Adrenal gland (tissue), 12 donors: ENCODE results near the gene PIWIL4. TPM values are rescaled to one million over a fixed set of nuclear protein-coding genes. Genes with fewer than 3 reads are reported as not detected.

Experiments used
- DNase-seq, 7 donors: peaks; one replicate each; pipeline ENCODE4 v3.0.0-alpha.2; 2019 to 2020
- H3K27ac ChIP-seq, 5 donors: fragments of 200-600 bp; sonication (generic) in 4 of 5; 1 replicate in 3 of 5; 2 replicates in 2 of 5; pipeline versions ENCODE4 v1.5.1 to v1.8.0; 2016 to 2020; ENCODE audit warnings: mild to moderate bottlenecking in 1 of 5
- H3K27me3 ChIP-seq: fragments of 200-600 bp; 2 replicates; pipeline ENCODE4 v1.8.0; 2021
- H3K36me3 ChIP-seq, 2 donors: fragments of 200-600 bp; replicated peaks in 1 of 2; 1 replicate in 1 of 2; 2 replicates in 1 of 2; pipeline versions ENCODE4 v1.5.1 to v1.8.0; 2018 to 2022
- H3K4me1 ChIP-seq, 2 donors: fragments of 200-600 bp; replicated peaks in 1 of 2; 1 replicate in 1 of 2; 2 replicates in 1 of 2; pipeline versions ENCODE4 v1.5.1 to v1.8.0; 2018 to 2021
- H3K4me3 ChIP-seq, 4 donors: fragments of 200-600 bp; sonication (generic) in 3 of 4; one replicate each; pipeline ENCODE4 v1.5.1; 2016 to 2018
- H3K9me3 ChIP-seq, 3 donors: fragments of 200-600 bp; sonication (generic) in 1 of 3; replicated peaks in 1 of 3; 1 replicate in 2 of 3; 2 replicates in 1 of 3; pipeline versions ENCODE4 v1.5.1 to v1.8.0; 2016 to 2021
- POLR2A ChIP-seq, 2 donors: fragments of 450-650 bp; IDR thresholded peaks; one replicate each; pipeline ENCODE4 v1.6.1; 2017; ENCODE audit warnings: antibody characterized with exemption in 2 of 2, mild to moderate bottlenecking in 2 of 2, moderate library complexity in 1 of 2
- WGBS, 4 donors: extraction: QIAGEN DNeasy Blood & Tissue Kit in 2 of 4; methylation state at CpG; one replicate each; pipeline versions ENCODE4 v1.1.5 to v1.1.7; 2013 to 2017; 5-methylcytosine and 5-hydroxymethylcytosine counted together
- intact Hi-C, 2 donors: fragments of 100-400 bp; cut with DNase I; formaldehyde crosslinking; loops; one replicate each; pipeline versions ENCODE4 v1.14.1 to v1.15.0; 2022 to 2023
- polyA plus RNA-seq, 3 donors: library from polyadenylated mRNA; stranded (reverse); fragments of 200-250 nt in 2 of 3; fragments of 350-450 nt in 1 of 3; fragmentation: Illumina TruSeq in 1 of 3; extraction: RNeasy Lipid Tissue Mini Kit (QIAGEN cat#74804) in 1 of 3; gene quantifications; one replicate each; pipeline ENCODE4 v1.2.3, GENCODE V29; 2013 to 2014
- total RNA-seq, 9 donors: library from RNA; depleted of rRNA in 4 of 9; stranded (reverse); fragments of >200 nt in 4 of 9; fragments of 120-200 nt in 1 of 9; fragmentation: NEBNext Ultra II Directional in 1 of 9; extraction: Animal tissue kit (Norgen Biotek cat#: 25700) in 1 of 9; gene quantifications; one replicate each; pipeline versions ENCODE4 v1.1.0 to v1.2.4, GENCODE V29; 2013 to 2023
- TF ChIP-seq, protein P1 (sequence below), 6 experiments: fragments of 450-650 bp in 4 of 6; fragments of 200-600 bp in 2 of 6; sonication (generic) in 1 of 6; IDR thresholded peaks; 1 replicate in 5 of 6; 2 replicates in 1 of 6; pipeline versions ENCODE4 v1.5.1 to v1.8.0; 2016 to 2021; ENCODE audit warnings: antibody characterized with exemption in 6 of 6, mild to moderate bottlenecking in 2 of 6, moderate library complexity in 1 of 6
- donor health status: healthy with polysubstance abuse.
- donor health status: Bipolar disorder and iron deficiency.
- donor health status: DM: yes; HTN: yes; CAD: no.
- donor health status: DM: no; HTN: no; CAD: no.
- donor health status: DM: no; HTN: no; CAD: no.
- donor health status: DM: yes; HTN: yes; CAD: no.

The PIWIL4 gene
- total and polyA plus RNA-seq, 12 donors, result 0.12 to 3.0 (median 1.6) TPM

GRCh38 chr11:94532211-94532610, 35.0 kb upstream of the PIWIL4 start:
- H3K27ac ChIP-seq, result no peak overlapping the region
- H3K4me3 ChIP-seq, result no peak overlapping the region
- H3K4me1 ChIP-seq, result no peaks in the 10 kb centered on the region
- intact Hi-C loops, result no loop called here
- no peaks in the 10 kb centered on the region for H3K9me3 ChIP-seq
- no peak for TF ChIP-seq POLR2A (IDR thresholded peaks at IDR 0.05)
- TF ChIP-seq, protein P1, sequence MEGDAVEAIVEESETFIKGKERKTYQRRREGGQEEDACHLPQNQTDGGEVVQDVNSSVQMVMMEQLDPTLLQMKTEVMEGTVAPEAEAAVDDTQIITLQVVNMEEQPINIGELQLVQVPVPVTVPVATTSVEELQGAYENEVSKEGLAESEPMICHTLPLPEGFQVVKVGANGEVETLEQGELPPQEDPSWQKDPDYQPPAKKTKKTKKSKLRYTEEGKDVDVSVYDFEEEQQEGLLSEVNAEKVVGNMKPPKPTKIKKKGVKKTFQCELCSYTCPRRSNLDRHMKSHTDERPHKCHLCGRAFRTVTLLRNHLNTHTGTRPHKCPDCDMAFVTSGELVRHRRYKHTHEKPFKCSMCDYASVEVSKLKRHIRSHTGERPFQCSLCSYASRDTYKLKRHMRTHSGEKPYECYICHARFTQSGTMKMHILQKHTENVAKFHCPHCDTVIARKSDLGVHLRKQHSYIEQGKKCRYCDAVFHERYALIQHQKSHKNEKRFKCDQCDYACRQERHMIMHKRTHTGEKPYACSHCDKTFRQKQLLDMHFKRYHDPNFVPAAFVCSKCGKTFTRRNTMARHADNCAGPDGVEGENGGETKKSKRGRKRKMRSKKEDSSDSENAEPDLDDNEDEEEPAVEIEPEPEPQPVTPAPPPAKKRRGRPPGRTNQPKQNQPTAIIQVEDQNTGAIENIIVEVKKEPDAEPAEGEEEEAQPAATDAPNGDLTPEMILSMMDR (IDR thresholded peaks at IDR 0.05), result no peak
- WGBS, 4 donors, result 83 to 94% (median 88%) methylated on average over 3 of the region's 3 CpGs
- H3K36me3 ChIP-seq, result no peaks in the 10 kb centered on the region
- DNase-seq, result no peak
- no peaks in the 10 kb centered on the region for H3K27me3 ChIP-seq

GRCh38 chr11:94533206-94533605, 34.0 kb upstream of the PIWIL4 start:
- H3K4me3 ChIP-seq, result no peak overlapping the region

GRCh38 chr11:94533696-94534630, 33.2 kb upstream of the PIWIL4 start:
- intact Hi-C loops, result no loop called here
- H3K9me3 ChIP-seq, result no peaks in the 10 kb centered on the region
- H3K4me3 ChIP-seq, result no peak overlapping the region
- no peaks in the 10 kb centered on the region for H3K27me3 ChIP-seq
- no peaks in the 10 kb centered on the region for H3K36me3 ChIP-seq
- peak in 1 of 7 donors; percentile 9 for DNase-seq
- WGBS, 4 donors, result 47 to 53% (median 51%) methylated on average over 6 of the region's 6 CpGs
- no peak overlapping the region for H3K27ac ChIP-seq
- no peak for TF ChIP-seq POLR2A (IDR thresholded peaks at IDR 0.05)
- TF ChIP-seq, protein P1 (IDR thresholded peaks at IDR 0.05), result no peak
- H3K4me1 ChIP-seq, result no peaks in the 10 kb centered on the region

More at GRCh38 chr11:94533206-94533605, 34.0 kb upstream of the PIWIL4 start:
- no peak for DNase-seq
- no peaks in the 10 kb centered on the region for H3K27me3 ChIP-seq
- H3K36me3 ChIP-seq, result no peaks in the 10 kb centered on the region
- WGBS, 4 donors, result 92 to 100% (median 95%) methylated on average over 1 of the region's 1 CpG
- H3K27ac ChIP-seq, result no peak overlapping the region
- H3K9me3 ChIP-seq, result no peaks in the 10 kb centered on the region
- no peak for TF ChIP-seq POLR2A (IDR thresholded peaks at IDR 0.05)
- TF ChIP-seq, protein P1 (IDR thresholded peaks at IDR 0.05), result no peak
- intact Hi-C loops, result no loop called here
- H3K4me1 ChIP-seq, result no peaks in the 10 kb centered on the region

- Histone ChIP-seq H3K4me3 (no peak overlapping the region), H3K4me1 (no peaks in the 10 kb centered on the region), H3K27ac (no peak overlapping the region), H3K27me3 (no peaks in the 10 kb centered on the region), H3K36me3 (no peaks in the 10 kb centered on the region), H3K9me3 (no peaks in the 10 kb centered on the region)
- TF ChIP-seq POLR2A (IDR thresholded peaks at IDR 0.05), result no peak
- TF ChIP-seq, protein P1 (IDR thresholded peaks at IDR 0.05), result no peak
- DNase-seq, result no peak
- intact Hi-C loops, result no loop called here
Measured at GRCh38 chr11:94536386-94536785, 30.8 kb upstream of the PIWIL4 start.
